Purkinje cell (primary cell): ENCODE data around the gene TSKU. TPM values are rescaled to one million over a fixed set of nuclear protein-coding genes. Genes with fewer than 3 reads are reported as not detected.

ENCODE experiments used
- polyA plus RNA-seq: library from polyadenylated mRNA; unstranded; fragments of >200 nt; fragmentation: Nextera tagmentation; gene quantifications from 2 replicates; pipeline ENCODE4 v1.2.1, GENCODE V29; 2014

The TSKU gene, protein sequence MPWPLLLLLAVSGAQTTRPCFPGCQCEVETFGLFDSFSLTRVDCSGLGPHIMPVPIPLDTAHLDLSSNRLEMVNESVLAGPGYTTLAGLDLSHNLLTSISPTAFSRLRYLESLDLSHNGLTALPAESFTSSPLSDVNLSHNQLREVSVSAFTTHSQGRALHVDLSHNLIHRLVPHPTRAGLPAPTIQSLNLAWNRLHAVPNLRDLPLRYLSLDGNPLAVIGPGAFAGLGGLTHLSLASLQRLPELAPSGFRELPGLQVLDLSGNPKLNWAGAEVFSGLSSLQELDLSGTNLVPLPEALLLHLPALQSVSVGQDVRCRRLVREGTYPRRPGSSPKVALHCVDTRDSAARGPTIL
- polyA plus RNA-seq, result not detected in 2 replicates

DNA sequence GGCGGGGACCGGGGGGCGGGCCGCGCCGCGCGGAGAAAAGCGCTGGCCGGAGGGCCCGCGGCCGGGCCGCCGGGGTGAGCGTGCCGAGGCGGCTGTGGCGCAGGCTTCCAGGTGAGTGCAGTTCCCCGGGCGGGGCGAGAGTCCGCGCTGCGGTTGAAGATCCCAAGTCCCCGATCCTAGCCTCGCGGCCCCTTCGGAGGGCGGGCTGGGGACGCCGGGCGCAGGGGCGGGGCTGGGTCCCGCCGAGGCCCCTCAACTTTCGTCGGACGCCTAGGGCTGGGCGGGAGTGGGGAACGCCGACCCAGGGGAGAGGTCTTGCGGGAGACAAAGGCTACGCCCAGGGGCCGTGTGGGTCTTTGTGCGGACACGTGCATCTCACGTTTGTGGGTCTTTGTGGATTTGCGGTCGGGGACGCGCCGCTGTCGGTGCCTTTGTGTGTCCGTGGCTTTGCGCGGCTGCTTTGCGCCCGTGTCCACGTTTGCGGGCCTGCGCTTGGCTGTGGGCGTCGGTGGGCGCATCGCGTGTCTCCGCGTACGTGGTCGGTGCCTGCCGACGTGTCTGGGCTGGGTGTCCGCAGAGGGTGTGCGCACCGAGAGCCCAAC is at the start of gene TSKU:
TSKU (plus strand) TSS at position 63 of the 602 bp plus-strand sequence. CDS start 12,261 bp downstream, outside the sequence.

Other genes starting within 250 kb of the TSKU start
- 2.6 TPM in 1 of 2 replicates, not detected in the other for gene LRRC32, start 112.6 kb upstream of the TSKU start, polyA plus RNA-seq
- 12.7 and 22.5 TPM in 2 replicates for gene ACER3, start 77.6 kb downstream of the TSKU start, polyA plus RNA-seq